ENCODE data around the gene IQCK. TPM values are rescaled to one million over a fixed set of nuclear protein-coding genes. Genes with fewer than 3 reads are reported as not detected.
A peak's percentile ranks its signal among the peaks of the same experiment; 100 is the strongest.

Gene IQCK
- total and polyA plus RNA-seq, 2 donors (not counting 1 experiment from before 2014, with no cell fraction given) = 4.6 to 9.9 TPM

DNA sequence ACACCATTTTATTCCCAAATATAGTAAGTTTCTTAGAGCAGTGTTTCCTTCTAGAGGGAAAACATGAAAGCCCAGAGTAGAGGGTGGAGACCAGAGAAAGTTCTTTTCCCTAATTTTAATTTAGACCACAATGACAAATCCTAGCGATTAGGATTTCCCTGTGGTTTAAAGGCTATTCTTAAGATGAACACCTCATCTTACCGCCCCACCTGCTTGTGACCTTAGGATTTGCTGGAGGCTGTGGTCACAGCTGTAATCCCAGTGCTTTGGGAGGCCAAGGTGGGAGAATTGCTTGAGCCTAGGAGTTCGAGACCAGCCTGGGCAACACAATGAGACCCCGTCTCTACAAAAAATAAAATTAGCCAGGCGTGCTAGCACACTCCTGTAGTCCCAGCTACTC lies 115.5 kb downstream of the IQCK start:
- no peak for TF ChIP-seq EZH2 (IDR thresholded peaks at IDR 0.05; ENCODE audit: low read length, missing control alignments)
- no peaks in the 10 kb centered on the region for H3K79me2 ChIP-seq (ENCODE audit: control insufficient read depth, insufficient read depth, low read length)
- H3K4me3 ChIP-seq (replicated peaks in 1 of 4; ENCODE audit: control extremely low read depth in 1 of 4, insufficient read depth in 1 of 4, low read depth in 3 of 4, low read length in 4 of 4) = no peak overlapping the region
- H2AFZ ChIP-seq (ENCODE audit: low read length) = no peak overlapping the region
- H3K9me3 ChIP-seq (ENCODE audit: control insufficient read depth, insufficient read depth, low read depth, low read length) = no peaks in the 10 kb centered on the region
- no peak overlapping the region for H3K9ac ChIP-seq (ENCODE audit: insufficient read depth, low read length)
- no peak overlapping the region for H3K4me2 ChIP-seq (ENCODE audit: extremely low read depth, insufficient read depth, low read length)
- peak in 1 of 2 donors; percentile 21 for DNase-seq (ENCODE audit: low read depth in 2 of 2)
- no peaks in the 10 kb centered on the region for H4K20me1 ChIP-seq (ENCODE audit: control insufficient read depth, extremely low read depth, insufficient read depth, low read length)
- H3K27me3 ChIP-seq (ENCODE audit: control insufficient read depth, insufficient read depth, low read length) = no peaks in the 10 kb centered on the region
- H3K36me3 ChIP-seq (ENCODE audit: control insufficient read depth, insufficient read depth, low read length) = no peaks in the 10 kb centered on the region
- peaks cover 3% of the 10 kb centered on the region for H3K4me1 ChIP-seq (ENCODE audit: control insufficient read depth, extremely low read depth, insufficient read depth, low read length)
- H3K27ac ChIP-seq (ENCODE audit: insufficient read depth, low read length) = no peak overlapping the region

DNA sequence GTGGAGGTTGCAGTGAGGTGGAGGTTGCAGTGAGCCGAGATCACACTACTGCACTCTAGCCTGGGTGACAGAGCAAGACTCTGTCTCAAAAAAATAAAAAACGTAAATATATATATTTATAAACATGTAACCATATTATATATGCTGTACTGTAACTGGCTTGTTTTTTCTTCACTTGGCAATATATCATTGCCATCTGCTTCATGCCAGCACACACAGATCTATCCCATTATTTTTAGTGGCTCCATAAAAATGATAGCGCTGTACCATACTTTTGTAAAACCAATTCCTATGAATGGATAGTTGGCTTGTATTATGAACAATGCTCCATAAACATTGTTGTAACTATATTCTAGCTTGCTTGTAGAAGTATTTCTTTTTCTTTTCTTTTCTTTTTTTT lies 117.1 kb downstream of the IQCK start:
- Histone ChIP-seq H3K9ac (ENCODE audit: insufficient read depth, low read length) (no peak overlapping the region), H2AFZ (ENCODE audit: low read length) (no peak overlapping the region), H3K9me3 (ENCODE audit: control insufficient read depth, insufficient read depth, low read depth, low read length) (no peaks in the 10 kb centered on the region), H4K20me1 (ENCODE audit: control insufficient read depth, extremely low read depth, insufficient read depth, low read length) (no peaks in the 10 kb centered on the region), H3K36me3 (ENCODE audit: control insufficient read depth, insufficient read depth, low read length) (no peaks in the 10 kb centered on the region), H3K79me2 (ENCODE audit: control insufficient read depth, insufficient read depth, low read length) (no peaks in the 10 kb centered on the region), H3K4me3 (replicated peaks in 1 of 4; ENCODE audit: control extremely low read depth in 1 of 4, insufficient read depth in 1 of 4, low read depth in 3 of 4, low read length in 4 of 4) (no peak overlapping the region), H3K27ac (ENCODE audit: insufficient read depth, low read length) (no peak overlapping the region), H3K4me1 (ENCODE audit: control insufficient read depth, extremely low read depth, insufficient read depth, low read length) (peaks cover 3% of the 10 kb centered on the region), H3K4me2 (ENCODE audit: extremely low read depth, insufficient read depth, low read length) (no peak overlapping the region), H3K27me3 (ENCODE audit: control insufficient read depth, insufficient read depth, low read length) (no peaks in the 10 kb centered on the region)
- no peak for DNase-seq (ENCODE audit: low read depth in 2 of 2)
- TF ChIP-seq EZH2 (IDR thresholded peaks at IDR 0.05; ENCODE audit: low read length, missing control alignments) = no peak
- TF ChIP-seq, protein P1, sequence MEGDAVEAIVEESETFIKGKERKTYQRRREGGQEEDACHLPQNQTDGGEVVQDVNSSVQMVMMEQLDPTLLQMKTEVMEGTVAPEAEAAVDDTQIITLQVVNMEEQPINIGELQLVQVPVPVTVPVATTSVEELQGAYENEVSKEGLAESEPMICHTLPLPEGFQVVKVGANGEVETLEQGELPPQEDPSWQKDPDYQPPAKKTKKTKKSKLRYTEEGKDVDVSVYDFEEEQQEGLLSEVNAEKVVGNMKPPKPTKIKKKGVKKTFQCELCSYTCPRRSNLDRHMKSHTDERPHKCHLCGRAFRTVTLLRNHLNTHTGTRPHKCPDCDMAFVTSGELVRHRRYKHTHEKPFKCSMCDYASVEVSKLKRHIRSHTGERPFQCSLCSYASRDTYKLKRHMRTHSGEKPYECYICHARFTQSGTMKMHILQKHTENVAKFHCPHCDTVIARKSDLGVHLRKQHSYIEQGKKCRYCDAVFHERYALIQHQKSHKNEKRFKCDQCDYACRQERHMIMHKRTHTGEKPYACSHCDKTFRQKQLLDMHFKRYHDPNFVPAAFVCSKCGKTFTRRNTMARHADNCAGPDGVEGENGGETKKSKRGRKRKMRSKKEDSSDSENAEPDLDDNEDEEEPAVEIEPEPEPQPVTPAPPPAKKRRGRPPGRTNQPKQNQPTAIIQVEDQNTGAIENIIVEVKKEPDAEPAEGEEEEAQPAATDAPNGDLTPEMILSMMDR (conservative IDR thresholded peaks at IDR 0.05 in 1 of 2, IDR thresholded peaks at IDR 0.05 in 1 of 2; ENCODE audit: low read depth in 1 of 2, low read length in 2 of 2) = no peak

DNA sequence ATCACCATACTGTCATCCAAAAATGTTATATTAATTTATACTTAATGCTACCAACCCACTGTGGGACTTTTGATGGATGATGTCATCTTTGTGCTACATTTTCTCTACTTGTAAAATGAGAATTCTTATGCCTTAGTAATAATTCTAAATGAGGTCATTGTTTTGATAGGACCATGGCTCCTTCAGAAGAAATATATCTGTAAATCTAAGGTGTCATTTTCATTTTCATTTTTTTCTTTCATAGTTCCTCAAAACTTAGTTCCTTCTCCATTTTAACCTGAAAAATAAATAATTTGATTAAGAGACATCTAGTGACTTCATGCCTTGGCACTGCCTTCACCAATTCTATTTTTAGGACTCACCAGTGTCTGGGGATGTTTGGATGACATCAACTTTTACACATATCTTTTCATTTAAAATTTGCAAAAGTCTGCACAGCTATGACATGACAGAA lies 117.9 kb downstream of the IQCK start:
- Histone ChIP-seq H3K27ac (ENCODE audit: insufficient read depth, low read length) (no peak overlapping the region), H3K4me3 (replicated peaks in 1 of 4; ENCODE audit: control extremely low read depth in 1 of 4, insufficient read depth in 1 of 4, low read depth in 3 of 4, low read length in 4 of 4) (no peak overlapping the region), H4K20me1 (ENCODE audit: control insufficient read depth, extremely low read depth, insufficient read depth, low read length) (no peaks in the 10 kb centered on the region), H3K27me3 (ENCODE audit: control insufficient read depth, insufficient read depth, low read length) (no peaks in the 10 kb centered on the region), H3K9me3 (ENCODE audit: control insufficient read depth, insufficient read depth, low read depth, low read length) (no peaks in the 10 kb centered on the region), H3K9ac (ENCODE audit: insufficient read depth, low read length) (no peak overlapping the region), H3K79me2 (ENCODE audit: control insufficient read depth, insufficient read depth, low read length) (no peaks in the 10 kb centered on the region), H2AFZ (ENCODE audit: low read length) (no peak overlapping the region), H3K36me3 (ENCODE audit: control insufficient read depth, insufficient read depth, low read length) (no peaks in the 10 kb centered on the region), H3K4me2 (ENCODE audit: extremely low read depth, insufficient read depth, low read length) (no peak overlapping the region), H3K4me1 (ENCODE audit: control insufficient read depth, extremely low read depth, insufficient read depth, low read length) (peaks cover 3% of the 10 kb centered on the region)
- DNase-seq (ENCODE audit: low read depth in 2 of 2) = peak; percentile 24 to 76
- TF ChIP-seq, protein P1 (conservative IDR thresholded peaks at IDR 0.05 in 1 of 2, IDR thresholded peaks at IDR 0.05 in 1 of 2; ENCODE audit: low read depth in 1 of 2, low read length in 2 of 2) = no peak
- no peak for TF ChIP-seq EZH2 (IDR thresholded peaks at IDR 0.05; ENCODE audit: low read length, missing control alignments)

Data from fibroblast of lung (primary cell).